Caco-2 (cell line): Measurements from ENCODE around the gene DOK3. TPM values are rescaled to one million over a fixed set of nuclear protein-coding genes. Genes with fewer than 3 reads are reported as not detected.

Experiments
- BruUV-seq: library from RNA; stranded (reverse); fragments of 400-500 nt; replicated peaks from 2 replicates; lab custom pipeline; 2021; lab: Mats Ljungman, UMichigan
- CTCF ChIA-PET: fragments of 300-600 bp; sonication (Branson Sonifier 250); formaldehyde crosslinking; loops from one replicate; lab custom pipeline; 2022; ENCODE audit warnings: antibody characterized with exemption; lab: Charles Lee
- POLR2A ChIA-PET: fragments of 300-600 bp; sonication (Branson Sonifier 250); formaldehyde crosslinking; loops from one replicate; lab custom pipeline; 2022; ENCODE audit warnings: antibody characterized with exemption; lab: Charles Lee
- DNase-seq, 2 experiments: peaks; one replicate each; pipeline versions ENCODE4 v3.0.0 to v3.0.0-alpha.2; 2020 to 2022
- H3K27me3 ChIP-seq: replicated peaks from 2 replicates; pipeline ENCODE4 v1.6.0; 2011; ENCODE audit warnings: low read length; ENCODE audit not compliant: control insufficient read depth, insufficient read depth
- H3K36me3 ChIP-seq: 2 replicates; pipeline ENCODE4 v1.5.1; 2011; ENCODE audit warnings: low read length; ENCODE audit not compliant: control insufficient read depth, insufficient read depth
- H3K4me1 ChIP-seq: fragments of 250-450 bp; sonication (Bioruptor Pico); 2 replicates; pipeline ENCODE4 v1.5.1; 2020; ENCODE audit warnings: mild to moderate bottlenecking
- H3K4me3 ChIP-seq: 2 replicates; pipeline ENCODE4 v1.5.1; 2011; ENCODE audit warnings: low read depth, mild to moderate bottlenecking, control low read depth, low read length
- H3K9me3 ChIP-seq: fragments of 250-450 bp; sonication (Bioruptor Pico); 2 replicates; pipeline ENCODE4 v1.5.1; 2020; ENCODE audit warnings: mild to moderate bottlenecking, moderate library complexity
- H3K27ac Mint-ChIP-seq: one replicate; pipeline ENCODE4 v1.8.0; 2022; ENCODE audit warnings: mixed read lengths; ENCODE audit not compliant: unreplicated experiment
- H3K27me3 Mint-ChIP-seq: one replicate; pipeline ENCODE4 v1.8.0; 2022; ENCODE audit warnings: mixed read lengths; ENCODE audit not compliant: insufficient read depth, unreplicated experiment
- H3K36me3 Mint-ChIP-seq: one replicate; pipeline ENCODE4 v1.8.0; 2022; ENCODE audit warnings: mild to moderate bottlenecking, mixed read lengths; ENCODE audit not compliant: insufficient read depth, unreplicated experiment
- H3K4me1 Mint-ChIP-seq: one replicate; pipeline ENCODE4 v1.8.0; 2022; ENCODE audit warnings: low read depth, mixed read lengths; ENCODE audit not compliant: unreplicated experiment
- H3K4me3 Mint-ChIP-seq: one replicate; pipeline ENCODE4 v1.8.0; 2022; ENCODE audit warnings: mild to moderate bottlenecking, moderate library complexity, mixed read lengths; ENCODE audit not compliant: unreplicated experiment
- H3K9me3 Mint-ChIP-seq: one replicate; pipeline ENCODE4 v1.8.0; 2022; ENCODE audit warnings: mixed read lengths; ENCODE audit not compliant: unreplicated experiment
- intact Hi-C: fragments of 100-400 bp; cut with micrococcal nuclease; formaldehyde crosslinking; loops from one replicate; pipeline ENCODE4 v1.10.0; 2022; ENCODE audit not compliant: unreplicated experiment
- total RNA-seq: library from RNA; stranded (reverse); gene quantifications from 2 replicates; pipeline ENCODE4 v1.2.3, GENCODE V29; 2022
- TF ChIP-seq, protein P1 (sequence below), 2 experiments: fragments of 200-600 bp in 1 of 2; IDR thresholded peaks; 1 replicate in 1 of 2; 2 replicates in 1 of 2; pipeline versions ENCODE4 v1.5.1 to v1.8.0; 2011 to 2022; ENCODE audit warnings: antibody characterized with exemption in 1 of 2, control low read depth in 1 of 2, inconsistent platforms in 1 of 2, low read depth in 1 of 2, low read length in 1 of 2, mild to moderate bottlenecking in 1 of 2, moderate library complexity in 1 of 2; ENCODE audit not compliant: insufficient read depth in 1 of 2, severe bottlenecking in 1 of 2, unreplicated experiment in 1 of 2

DOK3 gene
- total RNA-seq, 1 experiment from 2014 or later, result 7.9 TPM

- H3K36me3 ChIP-seq, result peaks cover 3% of the 10 kb centered on the region
- no peaks in the 10 kb centered on the region for H3K4me1 ChIP-seq
- Mint-ChIP-seq H3K36me3 (peaks cover 34% of the 10 kb centered on the region), H3K27ac (no peak overlapping the region), H3K9me3 (no peaks in the 10 kb centered on the region), H3K4me1 (no peaks in the 10 kb centered on the region), H3K4me3 (no peak overlapping the region), H3K27me3 (no peaks in the 10 kb centered on the region)
- H3K27me3 ChIP-seq, result no peaks in the 10 kb centered on the region
- CTCF ChIA-PET, result no interaction called here
- TF ChIP-seq, protein P1, sequence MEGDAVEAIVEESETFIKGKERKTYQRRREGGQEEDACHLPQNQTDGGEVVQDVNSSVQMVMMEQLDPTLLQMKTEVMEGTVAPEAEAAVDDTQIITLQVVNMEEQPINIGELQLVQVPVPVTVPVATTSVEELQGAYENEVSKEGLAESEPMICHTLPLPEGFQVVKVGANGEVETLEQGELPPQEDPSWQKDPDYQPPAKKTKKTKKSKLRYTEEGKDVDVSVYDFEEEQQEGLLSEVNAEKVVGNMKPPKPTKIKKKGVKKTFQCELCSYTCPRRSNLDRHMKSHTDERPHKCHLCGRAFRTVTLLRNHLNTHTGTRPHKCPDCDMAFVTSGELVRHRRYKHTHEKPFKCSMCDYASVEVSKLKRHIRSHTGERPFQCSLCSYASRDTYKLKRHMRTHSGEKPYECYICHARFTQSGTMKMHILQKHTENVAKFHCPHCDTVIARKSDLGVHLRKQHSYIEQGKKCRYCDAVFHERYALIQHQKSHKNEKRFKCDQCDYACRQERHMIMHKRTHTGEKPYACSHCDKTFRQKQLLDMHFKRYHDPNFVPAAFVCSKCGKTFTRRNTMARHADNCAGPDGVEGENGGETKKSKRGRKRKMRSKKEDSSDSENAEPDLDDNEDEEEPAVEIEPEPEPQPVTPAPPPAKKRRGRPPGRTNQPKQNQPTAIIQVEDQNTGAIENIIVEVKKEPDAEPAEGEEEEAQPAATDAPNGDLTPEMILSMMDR (IDR thresholded peaks at IDR 0.05; ENCODE audit: insufficient read depth in 1 of 2, low read depth in 1 of 2, low read length in 1 of 2, severe bottlenecking in 1 of 2, unreplicated experiment in 1 of 2), result no peak
- intact Hi-C loops, result no loop called here
- H3K4me3 ChIP-seq, result no peak overlapping the region
- H3K9me3 ChIP-seq, result no peaks in the 10 kb centered on the region
- peak in 1 of 2 experiments; percentile 16 for DNase-seq
- POLR2A ChIA-PET, result no interaction called here
- BruUV-seq, result no TSS peak
Measured at GRCh38 chr5:177531209-177531940, 21.7 kb upstream of the DOK3 start.

DNA sequence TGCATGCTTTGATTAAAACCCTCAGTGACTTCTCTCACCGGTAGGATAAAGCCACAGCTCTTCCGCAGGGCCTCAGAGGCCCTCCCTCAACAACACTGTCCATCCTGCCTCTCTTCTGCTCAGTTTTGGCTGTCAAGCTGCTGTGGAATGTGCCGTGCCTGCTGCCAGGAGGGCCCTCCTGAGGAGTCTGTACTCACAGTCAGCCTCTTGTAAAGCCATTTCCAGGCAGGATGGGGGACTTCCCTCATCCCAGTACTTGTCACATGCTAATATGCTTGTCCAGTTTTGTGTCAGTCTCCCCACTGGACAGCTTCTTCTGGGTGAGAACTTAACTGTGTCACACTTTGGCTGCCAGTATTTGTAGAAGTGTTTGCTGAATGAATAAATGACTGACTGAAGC lies 21.0 kb upstream of the DOK3 start:
- Histone ChIP-seq H3K9me3 (no peaks in the 10 kb centered on the region), H3K4me3 (no peak overlapping the region), H3K27me3 (no peaks in the 10 kb centered on the region), H3K4me1 (no peaks in the 10 kb centered on the region), H3K36me3 (peaks cover 5% of the 10 kb centered on the region)
- BruUV-seq, result no TSS peak
- ChIA-PET POLR2A (no interaction called here), CTCF (no interaction called here)
- DNase-seq, result peak in 1 of 2 experiments; percentile 15
- no peaks in the 10 kb centered on the region for H3K27me3 Mint-ChIP-seq
- no peaks in the 10 kb centered on the region for H3K4me1 Mint-ChIP-seq
- TF ChIP-seq, protein P1 (IDR thresholded peaks at IDR 0.05; ENCODE audit: insufficient read depth in 1 of 2, low read depth in 1 of 2, low read length in 1 of 2, severe bottlenecking in 1 of 2, unreplicated experiment in 1 of 2), result no peak
- peaks cover 36% of the 10 kb centered on the region for H3K36me3 Mint-ChIP-seq
- intact Hi-C loops, result no loop called here
- H3K9me3 Mint-ChIP-seq, result no peaks in the 10 kb centered on the region
- H3K4me3 Mint-ChIP-seq, result no peak overlapping the region
- no peak overlapping the region for H3K27ac Mint-ChIP-seq

GRCh38 chr5:177529247-177530203 lies 19.9 kb upstream of the DOK3 start:
- peak in 1 of 2 experiments; percentile 26 for DNase-seq
- Histone ChIP-seq H3K9me3 (no peaks in the 10 kb centered on the region), H3K4me1 (no peaks in the 10 kb centered on the region), H3K27me3 (no peaks in the 10 kb centered on the region), H3K4me3 (no peak overlapping the region), H3K36me3 (peaks cover 10% of the 10 kb centered on the region)
- TF ChIP-seq, protein P1 (IDR thresholded peaks at IDR 0.05; ENCODE audit: insufficient read depth in 1 of 2, low read depth in 1 of 2, low read length in 1 of 2, severe bottlenecking in 1 of 2, unreplicated experiment in 1 of 2), result no peak
- no peaks in the 10 kb centered on the region for H3K27me3 Mint-ChIP-seq
- no peaks in the 10 kb centered on the region for H3K9me3 Mint-ChIP-seq
- CTCF ChIA-PET, result no interaction called here
- H3K36me3 Mint-ChIP-seq, result peaks cover 36% of the 10 kb centered on the region
- no peak overlapping the region for H3K27ac Mint-ChIP-seq
- BruUV-seq, result no TSS peak
- no peaks in the 10 kb centered on the region for H3K4me1 Mint-ChIP-seq
- H3K4me3 Mint-ChIP-seq, result no peak overlapping the region
- POLR2A ChIA-PET, result no interaction called here
- intact Hi-C loops, result no loop called here
